ENCODE results near the gene C16orf74.

C16orf74 gene

DNA sequence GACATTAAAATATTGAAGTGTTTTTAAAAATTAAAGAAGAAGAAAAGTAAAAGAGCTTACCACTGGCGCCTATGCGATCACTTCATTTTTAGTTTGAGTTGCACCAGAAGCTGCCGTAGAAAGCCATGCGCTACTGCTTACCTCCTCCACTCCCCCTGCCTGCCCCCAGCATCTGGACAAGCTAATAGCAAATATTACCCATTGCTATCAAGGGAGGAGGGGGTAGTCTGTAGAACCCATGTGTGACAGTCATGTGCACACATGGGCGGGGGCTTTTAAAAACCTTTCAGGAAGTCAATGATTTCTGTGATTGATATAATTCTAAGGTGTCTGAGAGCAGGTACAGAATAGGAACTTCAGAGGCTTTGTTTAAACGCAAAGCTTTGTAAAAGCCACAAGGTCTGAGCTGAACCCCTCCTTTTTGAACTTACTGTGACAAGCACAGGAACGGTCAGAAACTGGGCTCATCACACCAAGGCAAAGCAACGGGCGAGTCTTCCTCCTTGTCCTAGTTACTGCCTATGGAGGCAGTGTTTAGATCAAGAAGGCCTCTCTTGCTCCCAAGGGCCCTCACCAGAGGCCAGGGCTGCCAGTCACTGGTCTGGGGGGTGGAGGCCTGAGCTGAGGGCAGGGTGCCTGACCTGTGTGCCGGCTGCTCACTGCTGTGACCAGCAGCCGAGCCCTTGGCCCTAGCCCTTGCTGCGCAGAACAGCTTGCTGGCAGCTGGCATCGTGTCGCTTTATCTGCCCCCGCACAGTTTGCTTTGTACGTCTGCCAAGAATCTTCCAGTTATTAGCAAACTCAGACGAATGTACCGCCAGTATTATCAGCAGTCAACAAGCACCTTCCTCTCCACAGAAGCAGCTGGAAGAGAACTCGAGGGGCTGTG lies 77.1 kb downstream of the C16orf74 start:
- DNase-seq (ENCODE audit: low read depth): no peak

DNA sequence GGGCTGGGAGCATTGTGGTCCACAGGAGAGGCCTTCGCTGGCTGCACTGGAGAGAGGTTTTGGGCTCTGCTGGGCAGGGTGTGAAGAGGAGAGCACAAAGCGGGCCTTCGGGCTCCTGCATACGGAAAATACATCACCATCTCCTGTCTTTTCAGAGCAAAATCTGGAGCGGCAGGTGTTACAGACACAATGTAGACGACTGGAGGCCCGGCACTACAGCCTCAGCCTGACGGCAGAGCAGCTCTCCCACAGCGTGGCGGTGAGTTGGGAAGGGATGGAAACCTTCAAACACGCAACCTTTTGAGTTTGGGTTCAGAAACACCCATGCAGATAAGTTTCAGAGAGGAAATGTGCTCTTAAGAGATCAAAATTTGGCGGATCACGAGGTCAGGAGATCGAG lies 80.1 kb downstream of the C16orf74 start:
- no peak for DNase-seq (ENCODE audit: low read depth)

DNA sequence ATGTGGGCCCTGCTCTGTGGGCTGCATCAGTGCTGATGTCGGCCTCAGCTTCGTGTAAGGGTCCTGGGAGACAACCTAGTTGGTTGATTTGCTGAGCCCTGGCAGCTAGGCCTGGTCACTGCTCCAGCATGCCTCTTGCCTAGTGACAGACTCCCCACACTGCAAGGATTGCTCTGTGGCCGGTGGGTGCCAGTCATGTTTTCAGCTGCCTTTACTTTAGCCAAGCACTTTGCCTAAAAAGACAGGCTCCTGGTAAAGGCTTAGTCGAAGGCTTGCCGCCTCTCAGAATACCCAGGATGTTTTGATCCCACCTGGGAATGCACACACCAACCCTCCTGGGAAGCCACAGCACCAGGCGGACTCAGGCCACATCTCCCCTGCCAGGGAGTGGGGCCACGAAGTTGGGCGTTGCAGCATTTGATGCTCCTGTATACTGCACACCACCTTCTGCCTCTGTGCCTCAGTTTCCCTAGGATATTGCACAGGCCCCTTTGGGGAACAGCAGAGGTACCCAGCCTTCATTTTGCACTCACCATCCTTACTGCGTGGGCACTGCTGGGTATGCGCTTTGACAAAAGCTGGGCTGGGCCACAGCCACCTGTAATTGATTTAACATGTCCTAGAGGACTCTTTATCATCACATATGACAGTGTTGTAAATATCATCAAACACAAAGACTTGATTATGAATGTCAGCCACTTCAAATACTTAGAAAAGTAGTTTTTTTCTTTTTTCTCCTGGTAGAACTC lies 82.0 kb downstream of the C16orf74 start:
- no peak for DNase-seq (ENCODE audit: low read depth)

DNA sequence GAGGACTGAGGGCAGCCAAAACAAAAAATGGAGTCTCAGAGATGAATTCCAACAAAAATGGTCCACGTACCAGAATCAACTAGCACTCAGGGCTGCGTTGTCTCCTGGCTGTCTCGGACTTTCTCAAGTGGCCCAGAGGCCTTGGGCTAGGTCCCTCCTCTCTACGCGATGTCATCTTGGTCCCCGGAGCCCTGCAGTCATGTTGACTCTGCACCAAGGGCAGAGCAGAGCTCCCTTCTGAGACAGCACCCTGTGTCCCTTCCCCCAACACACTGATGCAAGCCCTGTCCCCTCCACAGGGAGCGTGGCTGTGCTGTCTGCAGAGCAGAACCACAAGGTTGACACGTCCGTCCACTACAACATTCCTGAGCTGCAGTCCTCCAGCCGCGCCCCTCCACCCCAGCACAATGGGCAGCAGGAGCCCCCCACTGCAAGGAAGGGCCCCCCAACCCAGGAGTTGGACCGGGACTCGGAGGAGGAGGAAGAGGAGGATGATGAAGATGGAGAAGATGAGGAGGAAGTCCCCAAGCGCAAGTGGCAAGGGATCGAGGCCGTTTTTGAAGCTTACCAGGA lies 83.0 kb downstream of the C16orf74 start:
- DNase-seq (ENCODE audit: low read depth): no peak

DNA sequence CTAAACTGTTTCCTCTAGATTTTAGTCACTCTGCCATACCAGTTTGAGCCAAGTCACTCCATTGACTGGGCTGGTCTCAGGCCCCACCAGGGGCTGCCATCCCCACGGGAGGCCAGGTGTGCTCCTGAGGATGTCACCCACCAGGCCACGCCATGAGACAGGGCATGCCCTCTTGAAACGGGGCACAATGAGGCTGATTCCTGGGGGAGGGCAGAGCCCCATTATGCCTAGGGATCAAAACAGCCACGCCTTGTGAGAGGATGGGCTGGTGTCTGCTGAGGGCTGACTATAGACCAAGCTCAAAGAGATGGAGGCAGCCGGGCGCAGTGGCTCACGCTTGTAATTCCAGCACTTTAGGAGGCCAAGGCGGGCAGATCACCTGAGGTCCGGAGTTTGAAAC lies 83.6 kb downstream of the C16orf74 start:
- no peak for DNase-seq (ENCODE audit: low read depth)

DNA sequence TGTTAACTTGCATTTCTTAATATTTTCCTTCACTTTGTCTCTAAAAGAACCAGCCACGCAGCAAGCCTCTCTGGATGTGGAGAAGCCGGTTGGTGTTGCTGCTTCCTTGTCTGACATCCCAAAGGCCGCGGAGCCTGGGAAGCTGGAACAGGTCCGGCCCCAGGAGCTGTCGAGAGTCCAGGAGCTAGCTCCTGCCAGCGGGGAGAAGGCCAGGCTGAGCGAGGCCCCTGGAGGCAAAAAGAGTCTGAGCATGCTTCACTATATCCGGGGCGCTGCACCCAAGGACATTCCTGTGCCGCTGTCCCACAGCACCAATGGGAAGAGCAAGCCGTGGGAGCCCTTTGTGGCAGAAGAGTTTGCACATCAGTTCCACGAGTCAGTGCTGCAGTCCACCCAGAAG lies 85.0 kb downstream of the C16orf74 start:
- no peak for DNase-seq (ENCODE audit: low read depth)

DNA sequence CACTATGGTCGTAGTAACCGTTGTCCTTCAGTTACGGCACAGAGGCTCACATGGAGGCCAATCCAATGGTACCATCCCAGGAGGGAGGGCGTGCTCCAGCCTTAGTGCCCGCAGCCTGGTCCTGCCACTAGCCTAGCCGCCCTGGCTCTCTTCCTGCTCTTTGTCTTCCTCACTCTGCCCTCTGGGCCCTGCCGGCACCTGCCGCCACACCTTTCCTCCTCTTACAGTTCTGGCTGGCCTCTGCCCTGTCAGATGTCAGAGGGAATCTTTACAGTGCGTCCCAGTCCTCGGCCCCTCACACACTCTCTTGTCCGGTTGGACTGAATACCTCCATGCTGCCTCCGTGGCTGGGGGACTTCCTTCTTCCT lies 85.5 kb downstream of the C16orf74 start:
- DNase-seq (ENCODE audit: low read depth): no peak

GRCh38 chr16:85664580-85665372 lies 86.1 kb downstream of the C16orf74 start:
- DNase-seq (ENCODE audit: low read depth): no peak

DNA sequence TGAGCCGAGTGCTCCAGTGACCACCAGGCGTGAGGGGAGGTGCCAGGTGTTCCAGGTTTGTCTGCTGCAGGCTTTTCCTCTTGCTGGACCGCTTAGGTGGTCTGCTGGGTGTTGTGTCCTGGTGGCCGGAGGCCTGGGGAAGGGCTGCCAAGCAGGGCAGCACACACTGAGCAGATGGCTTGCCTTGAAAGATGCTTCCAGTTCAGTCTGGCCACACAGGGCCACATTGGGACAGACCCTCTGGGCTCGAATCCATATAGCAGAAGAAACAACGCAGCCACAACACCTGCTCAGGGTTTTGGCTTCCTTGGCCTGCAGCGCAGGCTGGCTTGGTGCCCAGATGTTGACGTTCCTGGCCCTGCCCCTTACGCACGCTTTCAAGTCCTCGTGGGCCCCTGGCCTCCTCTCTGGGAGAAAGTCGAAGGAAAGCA lies 87.0 kb downstream of the C16orf74 start:
- DNase-seq (ENCODE audit: low read depth): no peak

GRCh38 chr16:85662976-85663830 lies 87.7 kb downstream of the C16orf74 start:
- DNase-seq (ENCODE audit: low read depth): no peak

DNA sequence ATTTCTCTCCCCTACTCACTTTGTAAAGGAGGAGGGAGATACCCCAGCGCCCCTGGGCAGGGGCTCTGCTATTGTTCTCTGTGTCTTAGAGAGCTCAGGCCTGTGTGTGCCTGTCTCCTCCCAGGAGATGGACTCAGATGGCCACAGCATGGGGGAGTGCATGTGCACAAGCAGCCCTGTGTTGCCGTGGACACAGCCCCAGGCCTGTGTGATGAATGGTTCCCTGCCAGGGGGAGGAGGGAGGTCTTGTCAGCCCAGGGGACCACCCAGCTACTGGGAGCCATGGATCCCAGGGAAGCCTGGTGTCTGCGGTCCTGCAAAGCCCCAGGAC lies 88.4 kb downstream of the C16orf74 start:
- DNase-seq (ENCODE audit: low read depth): no peak

DNA sequence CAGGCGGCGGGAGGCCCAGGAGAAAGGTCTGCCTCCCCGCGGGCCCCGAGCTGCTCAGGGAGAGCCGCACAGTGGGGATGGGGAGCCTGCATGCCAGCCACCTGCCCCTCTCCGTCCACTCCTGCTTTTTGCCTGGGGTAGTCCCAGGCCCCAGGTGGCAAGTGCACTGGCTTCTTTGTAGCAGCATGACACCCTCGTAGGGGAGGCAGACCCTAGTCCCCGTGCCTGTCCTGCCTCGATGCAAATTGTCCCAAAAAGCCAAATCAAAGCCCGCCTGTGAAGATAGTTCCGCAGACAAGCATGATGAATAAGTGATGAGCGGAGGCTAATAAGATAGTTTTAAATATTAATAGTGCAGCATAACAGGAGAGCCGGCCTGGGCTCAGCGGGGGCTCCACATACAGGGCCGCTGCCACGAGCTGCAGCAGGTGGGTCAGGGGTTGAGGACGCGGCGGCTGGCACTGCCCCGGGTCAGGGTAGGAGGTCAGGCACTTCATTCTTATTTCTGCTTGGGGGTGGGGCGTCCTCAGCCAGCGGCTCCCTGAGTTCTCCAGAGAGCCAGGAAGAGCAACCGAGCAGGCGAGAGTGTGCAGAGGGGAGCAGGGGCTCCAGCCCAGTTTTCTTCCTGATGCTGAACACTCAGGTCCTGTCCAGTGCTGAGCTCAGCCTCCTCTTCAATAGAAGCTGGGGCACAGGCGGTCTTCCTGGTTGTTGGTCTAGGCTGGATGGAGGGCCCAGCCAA lies 89.0 kb downstream of the C16orf74 start:
- no peak for DNase-seq (ENCODE audit: low read depth)

GRCh38 chr16:85660843-85661739 lies 89.8 kb downstream of the C16orf74 start:
- DNase-seq (ENCODE audit: low read depth): no peak

GRCh38 chr16:85659805-85660511 lies 90.9 kb downstream of the C16orf74 start:
- DNase-seq (ENCODE audit: low read depth): peak; percentile 30

- DNase-seq (ENCODE audit: low read depth): no peak
Observed at GRCh38 chr16:85659336-85659735, 91.6 kb downstream of the C16orf74 start.

DNA sequence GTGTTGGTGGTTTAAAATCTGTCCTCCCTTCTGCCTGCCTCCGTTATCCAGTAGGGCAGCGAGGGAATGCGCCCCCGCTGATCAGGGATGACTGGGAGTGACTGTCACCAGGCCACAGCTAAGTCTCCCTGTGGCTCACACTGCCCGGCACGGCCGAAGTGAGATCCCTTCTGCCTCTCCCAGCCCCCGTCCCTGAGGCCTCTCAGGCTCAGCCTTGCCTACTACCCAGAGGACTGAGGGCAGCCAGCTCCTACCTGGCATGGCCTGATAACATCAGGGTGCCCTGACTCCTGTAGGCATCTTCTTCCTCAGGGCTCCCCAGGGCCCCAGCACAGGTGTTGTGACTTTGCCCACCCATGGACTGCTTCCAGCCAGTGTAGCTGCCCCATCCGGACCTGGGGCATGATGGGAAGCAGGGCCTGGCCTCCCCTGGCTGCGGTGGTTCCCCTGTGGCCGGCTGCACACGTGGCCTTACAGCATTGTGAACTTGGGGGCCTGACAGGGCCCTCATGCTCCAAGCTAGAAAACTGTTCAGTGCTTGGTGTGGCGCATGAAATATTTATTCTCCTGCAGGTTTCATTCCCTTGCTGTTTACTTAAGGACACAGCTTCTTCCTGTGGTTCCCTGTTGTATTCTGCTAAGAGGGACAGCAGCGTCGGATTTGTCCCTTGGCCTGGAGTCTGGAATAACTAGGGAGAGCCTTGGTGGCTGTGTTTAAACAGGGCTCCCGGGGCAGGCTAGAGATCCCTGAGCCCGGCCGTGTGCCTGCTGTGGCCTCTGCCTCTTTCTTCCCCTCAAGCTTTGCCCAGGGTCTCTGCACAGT lies 92.2 kb downstream of the C16orf74 start:
- no peak for DNase-seq (ENCODE audit: low read depth)

- DNase-seq (ENCODE audit: low read depth): no peak
Observed at GRCh38 chr16:85657996-85658395, 92.9 kb downstream of the C16orf74 start.
